KBM-7 (cell line): ENCODE data around the gene CEBPE.

Experiments used
- DNase-seq: peaks from one replicate; pipeline ENCODE4 v3.0.0-alpha.2; 2015
- in situ Hi-C: fragments of 300-500 bp; cut with MboI; formaldehyde crosslinking; loops from 2 replicates; pipeline ENCODE4 v1.14.3; 2020; ENCODE audit warnings: low sequenced_read_pairs, low pct_unique_long_range_greater_than_20kb, mixed read lengths

The CEBPE gene

GRCh38 chr14:23091294-23092225 is 27.5 kb downstream of the CEBPE start:
- in situ Hi-C loops: no loop called here

GRCh38 chr14:23090254-23090636 is 28.8 kb downstream of the CEBPE start:
- in situ Hi-C loops: no loop called here
- DNase-seq: no peak

More at GRCh38 chr14:23091294-23092225, 27.5 kb downstream of the CEBPE start:
- DNase-seq: no peak

GRCh38 chr14:23089498-23090253 is 29.4 kb downstream of the CEBPE start:
- in situ Hi-C loops: no loop called here
- no peak for DNase-seq

GRCh38 chr14:23086565-23086964 is 32.5 kb downstream of the CEBPE start:
- DNase-seq: no peak
- in situ Hi-C loops: no loop called here

- in situ Hi-C loops: no loop called here
Measured at GRCh38 chr14:23085458-23085857, 33.6 kb downstream of the CEBPE start.

GRCh38 chr14:23080474-23080873 is 38.6 kb downstream of the CEBPE start:
- DNase-seq: no peak
- in situ Hi-C loops: no loop called here

More at GRCh38 chr14:23085458-23085857, 33.6 kb downstream of the CEBPE start:
- DNase-seq: no peak

GRCh38 chr14:23079716-23080115 is 39.3 kb downstream of the CEBPE start:
- no peak for DNase-seq
- in situ Hi-C loops: no loop called here

GRCh38 chr14:23078692-23079116 is 40.4 kb downstream of the CEBPE start:
- DNase-seq: no peak
- in situ Hi-C loops: no loop called here

- in situ Hi-C loops: no loop called here
Measured at GRCh38 chr14:23077962-23078361, 41.1 kb downstream of the CEBPE start.

GRCh38 chr14:23076785-23077408 is 42.2 kb downstream of the CEBPE start:
- peak; percentile 38 for DNase-seq
- in situ Hi-C loops: no loop called here

More at GRCh38 chr14:23077962-23078361, 41.1 kb downstream of the CEBPE start:
- no peak for DNase-seq

- in situ Hi-C loops: no loop called here
- no peak for DNase-seq
Measured at GRCh38 chr14:23074906-23075305, 44.1 kb downstream of the CEBPE start.

- no peak for DNase-seq
- in situ Hi-C loops: no loop called here
Measured at GRCh38 chr14:23071921-23072539, 47.0 kb downstream of the CEBPE start.

GRCh38 chr14:23071244-23071920 is 47.7 kb downstream of the CEBPE start:
- in situ Hi-C loops: no loop called here
- DNase-seq: peak; percentile 90

GRCh38 chr14:23070262-23071129 is 48.6 kb downstream of the CEBPE start:
- DNase-seq: no peak
- in situ Hi-C loops: no loop called here

GRCh38 chr14:23069413-23069806 is 49.6 kb downstream of the CEBPE start:
- in situ Hi-C loops: loop anchor here (10.0 kb wide), 1 partner anchor 85 kb away; the partner anchor contains the start of gene AJUBA
- DNase-seq: no peak

- peak; percentile 93 for DNase-seq
- in situ Hi-C loops: loop anchor here (10.0 kb wide), 1 partner anchor 84 kb away; the partner anchor contains the start of gene AJUBA
Measured at GRCh38 chr14:23068789-23069412, 50.2 kb downstream of the CEBPE start.
